OCI-LY3 (cell line): ENCODE data around the gene PITPNM3.

ENCODE experiments used
- H2AFZ ChIP-seq: fragments of 200-600, 300-600 bp; shearing (Covaris generic); 2 replicates; pipeline ENCODE4 v1.6.0; 2014; ENCODE audit warnings: antibody characterized with exemption, low read depth, low read length
- H3K27ac ChIP-seq: fragments of 200-600, 300-600 bp; sonication (generic); 2 replicates; pipeline ENCODE4 v1.5.1; 2014; ENCODE audit warnings: mild to moderate bottlenecking, low read length, moderate library complexity, mixed read lengths
- H3K27me3 ChIP-seq: fragments of 200-600, 300-600 bp; sonication (generic); 2 replicates; pipeline ENCODE4 v1.6.1; 2014; ENCODE audit warnings: low read depth, low read length, mixed read lengths
- H3K36me3 ChIP-seq: fragments of 200-600, 300-600 bp; sonication (generic); replicated peaks from 2 replicates; pipeline ENCODE3; 2014; ENCODE audit warnings: low read depth, low read length, mixed read lengths
- H3K4me1 ChIP-seq: fragments of 300-600, 200-600 bp; sonication (generic); 2 replicates; pipeline ENCODE4 v1.6.1; 2014; ENCODE audit warnings: low read length, mixed read lengths
- H3K4me2 ChIP-seq: fragments of 200-600, 300-600 bp; sonication (generic); 2 replicates; pipeline ENCODE4 v1.6.1; 2014; ENCODE audit warnings: low read length, mixed read lengths
- H3K4me3 ChIP-seq: fragments of 300-600, 200-600 bp; sonication (generic); 2 replicates; pipeline ENCODE4 v1.5.1; 2014; ENCODE audit warnings: antibody characterized with exemption, mild to moderate bottlenecking, low read length, moderate library complexity
- H3K79me2 ChIP-seq: fragments of 300-600, 200-600 bp; shearing (Covaris generic); 2 replicates; pipeline ENCODE4 v1.6.1; 2014; ENCODE audit warnings: mild to moderate bottlenecking, low read length, mixed read lengths
- H3K9ac ChIP-seq: fragments of 300-600, 200-600 bp; shearing (Covaris generic); 2 replicates; pipeline ENCODE4 v1.6.0; 2014; ENCODE audit warnings: mild to moderate bottlenecking, low read length, moderate library complexity
- H3K9me3 ChIP-seq: fragments of 200-600, 300-600 bp; shearing (Covaris generic); 2 replicates; pipeline ENCODE4 v1.6.1; 2014; ENCODE audit warnings: low read length, mixed read lengths; ENCODE audit not compliant: insufficient read depth
- H4K20me1 ChIP-seq: fragments of 200-600, 300-600 bp; sonication (generic); 2 replicates; pipeline ENCODE4 v1.6.1; 2016; ENCODE audit warnings: low read length, mixed read lengths; ENCODE audit not compliant: insufficient read depth
- CTCF ChIP-seq: fragments of 200-600, 300-600 bp; sonication (generic); IDR thresholded peaks from 2 replicates; pipeline ENCODE4 v1.5.1; 2014; ENCODE audit warnings: antibody characterized with exemption, low read length, low read depth
- EZH2phosphoT487 ChIP-seq: fragments of 200-600 bp; shearing (Covaris generic); IDR thresholded peaks from 2 replicates; pipeline ENCODE4 v1.6.1; 2018; ENCODE audit warnings: antibody characterized with exemption, mixed run types, low read depth

The PITPNM3 gene

GRCh38 chr17:6568184-6568758 is 11.9 kb upstream of the PITPNM3 start:
- H3K9ac ChIP-seq = no peak overlapping the region
- H3K79me2 ChIP-seq = no peaks in the 10 kb centered on the region
- H3K9me3 ChIP-seq = no peaks in the 10 kb centered on the region
- H4K20me1 ChIP-seq = no peaks in the 10 kb centered on the region
- H3K27me3 ChIP-seq = no peaks in the 10 kb centered on the region
- no peak overlapping the region for H3K4me3 ChIP-seq
- no peak overlapping the region for H2AFZ ChIP-seq
- no peak overlapping the region for H3K4me2 ChIP-seq
- H3K36me3 ChIP-seq = no peaks in the 10 kb centered on the region
- H3K27ac ChIP-seq = no peak overlapping the region
- TF ChIP-seq CTCF = no peak
- no peaks in the 10 kb centered on the region for H3K4me1 ChIP-seq

- Histone ChIP-seq H3K36me3 (no peaks in the 10 kb centered on the region), H3K4me1 (no peaks in the 10 kb centered on the region), H3K4me2 (no peak overlapping the region), H2AFZ (no peak overlapping the region), H3K9ac (no peak overlapping the region), H3K27me3 (no peaks in the 10 kb centered on the region), H3K79me2 (no peaks in the 10 kb centered on the region), H4K20me1 (no peaks in the 10 kb centered on the region), H3K27ac (no peak overlapping the region), H3K4me3 (no peak overlapping the region), H3K9me3 (no peaks in the 10 kb centered on the region)
- TF ChIP-seq CTCF (no peak), EZH2phosphoT487 (no peak)
Measured at GRCh38 chr17:6567528-6568183, 11.3 kb upstream of the PITPNM3 start.

GRCh38 chr17:6561446-6561845 is 5.1 kb upstream of the PITPNM3 start:
- Histone ChIP-seq H3K4me2 (no peak overlapping the region), H3K4me3 (no peak overlapping the region), H3K79me2 (no peaks in the 10 kb centered on the region), H3K27me3 (no peaks in the 10 kb centered on the region), H3K4me1 (no peaks in the 10 kb centered on the region), H3K9me3 (no peaks in the 10 kb centered on the region), H3K9ac (no peak overlapping the region), H2AFZ (no peak overlapping the region), H3K27ac (no peak overlapping the region), H3K36me3 (no peaks in the 10 kb centered on the region), H4K20me1 (no peaks in the 10 kb centered on the region)
- TF ChIP-seq EZH2phosphoT487 (no peak), CTCF (no peak)

GRCh38 chr17:6560496-6560895 is 4.1 kb upstream of the PITPNM3 start:
- H3K36me3 ChIP-seq = no peaks in the 10 kb centered on the region
- H3K27me3 ChIP-seq = no peaks in the 10 kb centered on the region
- no peak overlapping the region for H2AFZ ChIP-seq
- H3K79me2 ChIP-seq = no peaks in the 10 kb centered on the region
- no peaks in the 10 kb centered on the region for H3K9me3 ChIP-seq
- no peak overlapping the region for H3K9ac ChIP-seq
- no peaks in the 10 kb centered on the region for H3K4me1 ChIP-seq
- H4K20me1 ChIP-seq = no peaks in the 10 kb centered on the region
- H3K4me3 ChIP-seq = no peak overlapping the region
- no peak for TF ChIP-seq EZH2phosphoT487
- TF ChIP-seq CTCF = no peak
- no peak overlapping the region for H3K27ac ChIP-seq
- no peak overlapping the region for H3K4me2 ChIP-seq
